H1 (cell line): Measurements from ENCODE around the gene USP49. TPM values are rescaled to one million over a fixed set of nuclear protein-coding genes. Genes with fewer than 3 reads are reported as not detected.

Experiments
- ASH2L ChIP-seq: fragments of 200-600, 300-600 bp; sonication (generic); IDR thresholded peaks from one replicate; pipeline ENCODE4 v1.7.1; 2017; ENCODE audit warnings: low read length
- CBX5 ChIP-seq: fragments of 300-800, 300-1000 bp; sonication (generic); IDR thresholded peaks from 2 replicates; pipeline ENCODE4 v1.7.1; 2016; ENCODE audit warnings: antibody characterized with exemption, low read length, low read depth
- CEBPB ChIP-seq: IDR thresholded peaks from 2 replicates; pipeline ENCODE4 v1.6.1; 2012; ENCODE audit warnings: low read depth, low read length
- CHD2 ChIP-seq: IDR thresholded peaks from 2 replicates; pipeline ENCODE4 v1.6.1; 2012; ENCODE audit warnings: low read length, improper control_type of control experiment
- EZH2 ChIP-seq: fragments of 200-600 bp; sonication (generic); IDR thresholded peaks from 2 replicates; pipeline ENCODE4 v1.7.1; 2012; ENCODE audit warnings: low read depth, mild to moderate bottlenecking, moderate library complexity, low read length, inconsistent platforms; ENCODE audit not compliant: severe bottlenecking
- GTF2F1 ChIP-seq: IDR thresholded peaks from 2 replicates; pipeline ENCODE4 v1.6.1; 2012; ENCODE audit warnings: low read depth, low read length, improper control_type of control experiment, borderline replicate concordance
- HDAC6 ChIP-seq: IDR thresholded peaks from one replicate; pipeline ENCODE4 v1.7.1; 2012; ENCODE audit warnings: low read depth, mild to moderate bottlenecking, inconsistent platforms, low read length, moderate library complexity
- JUN ChIP-seq: IDR thresholded peaks from 2 replicates; pipeline ENCODE4 v1.6.1; 2011; ENCODE audit warnings: low read depth, mild to moderate bottlenecking, improper control_type of control experiment, low read length
- JUND ChIP-seq: IDR thresholded peaks from 2 replicates; pipeline ENCODE4 v1.6.1; 2011; ENCODE audit warnings: mild to moderate bottlenecking, improper control_type of control experiment, low read length
- KDM4A ChIP-seq: IDR thresholded peaks from one replicate; pipeline ENCODE4 v1.7.1; 2012; ENCODE audit warnings: low read depth, mild to moderate bottlenecking, moderate library complexity, low read length, inconsistent platforms; ENCODE audit not compliant: severe bottlenecking
- KDM5A ChIP-seq: fragments of 200-600 bp; IDR thresholded peaks from 2 replicates; pipeline ENCODE4 v1.7.1; 2012; ENCODE audit warnings: mild to moderate bottlenecking, low read length, inconsistent platforms, mixed read lengths
- NANOG ChIP-seq: IDR thresholded peaks from 2 replicates; pipeline ENCODE4 v1.6.1; 2011; ENCODE audit warnings: low read length, low read depth, mild to moderate bottlenecking, inconsistent platforms; ENCODE audit not compliant: insufficient read depth, poor library complexity, severe bottlenecking
- RBBP5 ChIP-seq: IDR thresholded peaks from 2 replicates; pipeline ENCODE4 v1.7.1; 2012; ENCODE audit warnings: low read depth, mild to moderate bottlenecking, inconsistent platforms, low read length, moderate library complexity, borderline replicate concordance
- SAP30 ChIP-seq: fragments of 300-600 bp; sonication (generic); IDR thresholded peaks from 2 replicates; pipeline ENCODE4 v1.7.1; 2012; ENCODE audit warnings: low read length, moderate library complexity, mild to moderate bottlenecking, inconsistent platforms; ENCODE audit not compliant: insufficient read depth, insufficient replicate concordance
- SP1 ChIP-seq: IDR thresholded peaks from 2 replicates; pipeline ENCODE4 v1.6.1; 2011; ENCODE audit warnings: low read depth, low read length
- SRF ChIP-seq: IDR thresholded peaks from 2 replicates; pipeline ENCODE4 v1.6.1; 2011; ENCODE audit warnings: mild to moderate bottlenecking, low read depth, low read length, moderate library complexity
- TAF7 ChIP-seq: optimal IDR thresholded peaks from 2 replicates; pipeline ENCODE3; 2011; ENCODE audit warnings: low read depth, mild to moderate bottlenecking, inconsistent platforms, low read length, moderate library complexity, borderline replicate concordance
- YY1 ChIP-seq: IDR thresholded peaks from 2 replicates; pipeline ENCODE4 v1.6.1; 2011; ENCODE audit warnings: low read depth, mild to moderate bottlenecking, low read length
- polyA plus RNA-seq, 7 experiments: library from polyadenylated mRNA; depleted of rRNA in 3 of 7; stranded (reverse) in 5 of 7; unstranded in 2 of 7; fragments of >200 nt in 5 of 7; fragments of 200-250 nt in 2 of 7; gene quantifications; 1 replicate in 5 of 7; 2 replicates in 1 of 7; 4 replicates in 1 of 7; pipeline versions ENCODE4 v1.2.1 to v1.2.3, GENCODE V29; 2011 to 2013; ENCODE audit warnings: missing spikeins in 2 of 7, mixed read lengths in 2 of 7
- total RNA-seq: library from RNA; stranded (reverse); fragmentation: NEBNext Ultra II Directional; extraction: Animal tissue kit (Norgen Biotek cat#: 25700); gene quantifications from 2 replicates; pipeline ENCODE4 v1.2.1, GENCODE V29; 2021
- TF ChIP-seq, protein P1 (sequence below), 3 experiments: IDR thresholded peaks; 1 replicate in 2 of 3; 2 replicates in 1 of 3; pipeline versions ENCODE4 v1.5.1 to v1.6.1; 2011; ENCODE audit warnings: low read length in 3 of 3, mild to moderate bottlenecking in 3 of 3, inconsistent platforms in 2 of 3, low read depth in 1 of 3, moderate library complexity in 1 of 3; ENCODE audit not compliant: insufficient read depth in 1 of 3; ENCODE audit errors: control extremely low read depth in 1 of 3
- TF ChIP-seq, protein P2 (sequence below): IDR thresholded peaks from 2 replicates; pipeline ENCODE4 v1.6.1; 2012; ENCODE audit warnings: inconsistent platforms

Gene USP49
- total and polyA plus RNA-seq, 2 of the 8 experiments (the other 6 are each of a cell fraction or from before 2014, with no cell fraction given) = 6.9 to 24.4 TPM

DNA sequence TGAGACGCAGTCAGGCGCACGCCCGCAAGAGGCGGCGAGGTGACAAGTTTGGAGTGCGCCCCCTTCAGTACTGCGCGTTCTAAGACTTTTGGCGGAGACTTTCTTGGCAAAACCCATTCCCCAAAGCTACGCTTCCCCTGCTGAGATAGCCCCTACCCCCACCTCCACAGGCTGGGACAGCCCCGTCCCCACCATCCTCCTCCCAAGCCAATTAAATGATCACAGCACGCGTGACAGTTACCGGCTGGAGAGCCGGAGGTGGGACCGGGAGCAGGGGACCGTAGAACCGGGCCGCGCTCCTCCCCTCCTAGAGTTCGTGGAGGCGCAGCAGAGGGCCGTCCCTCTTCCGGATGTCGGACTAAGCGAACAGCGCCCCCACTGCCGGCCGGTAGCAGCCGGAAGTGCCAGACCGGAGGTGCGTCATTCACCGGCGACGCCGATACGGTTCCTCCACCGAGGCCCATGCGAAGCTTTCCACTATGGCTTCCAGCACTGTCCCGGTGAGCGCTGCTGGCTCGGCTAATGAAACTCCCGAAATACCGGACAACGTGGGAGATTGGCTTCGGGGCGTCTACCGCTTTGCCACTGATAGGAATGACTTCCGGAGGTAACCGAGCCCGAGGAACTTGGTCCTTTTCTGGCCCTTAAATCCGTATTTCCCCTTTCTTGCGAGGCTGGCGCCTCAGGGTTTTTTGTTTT lies 107.8 kb downstream of the USP49 start, which contains the start of gene TOMM6 (continued):
- TF ChIP-seq EZH2 = no peak
- peak; percentile 68 for TF ChIP-seq SAP30
- no peak for TF ChIP-seq JUN
- no peak for TF ChIP-seq HDAC6
- TF ChIP-seq KDM4A = peak; percentile 97
- TF ChIP-seq NANOG = no peak
- peak; percentile 98 for TF ChIP-seq TAF7
- no peak for TF ChIP-seq CBX5
- TF ChIP-seq JUND = no peak
- peak; percentile 49 for TF ChIP-seq ASH2L
- no peak for TF ChIP-seq CHD2
- TF ChIP-seq GTF2F1 = no peak
- TF ChIP-seq SRF = peak; percentile 76; the same call in 1 of the 2 replicates
- TF ChIP-seq, protein P1, sequence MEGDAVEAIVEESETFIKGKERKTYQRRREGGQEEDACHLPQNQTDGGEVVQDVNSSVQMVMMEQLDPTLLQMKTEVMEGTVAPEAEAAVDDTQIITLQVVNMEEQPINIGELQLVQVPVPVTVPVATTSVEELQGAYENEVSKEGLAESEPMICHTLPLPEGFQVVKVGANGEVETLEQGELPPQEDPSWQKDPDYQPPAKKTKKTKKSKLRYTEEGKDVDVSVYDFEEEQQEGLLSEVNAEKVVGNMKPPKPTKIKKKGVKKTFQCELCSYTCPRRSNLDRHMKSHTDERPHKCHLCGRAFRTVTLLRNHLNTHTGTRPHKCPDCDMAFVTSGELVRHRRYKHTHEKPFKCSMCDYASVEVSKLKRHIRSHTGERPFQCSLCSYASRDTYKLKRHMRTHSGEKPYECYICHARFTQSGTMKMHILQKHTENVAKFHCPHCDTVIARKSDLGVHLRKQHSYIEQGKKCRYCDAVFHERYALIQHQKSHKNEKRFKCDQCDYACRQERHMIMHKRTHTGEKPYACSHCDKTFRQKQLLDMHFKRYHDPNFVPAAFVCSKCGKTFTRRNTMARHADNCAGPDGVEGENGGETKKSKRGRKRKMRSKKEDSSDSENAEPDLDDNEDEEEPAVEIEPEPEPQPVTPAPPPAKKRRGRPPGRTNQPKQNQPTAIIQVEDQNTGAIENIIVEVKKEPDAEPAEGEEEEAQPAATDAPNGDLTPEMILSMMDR (IDR thresholded peaks at IDR 0.05; ENCODE audit: control extremely low read depth in 1 of 3, insufficient read depth in 1 of 3, low read depth in 1 of 3, low read length in 3 of 3) = peak; percentile 90 to 92 (median 90)
- TF ChIP-seq, protein P2, sequence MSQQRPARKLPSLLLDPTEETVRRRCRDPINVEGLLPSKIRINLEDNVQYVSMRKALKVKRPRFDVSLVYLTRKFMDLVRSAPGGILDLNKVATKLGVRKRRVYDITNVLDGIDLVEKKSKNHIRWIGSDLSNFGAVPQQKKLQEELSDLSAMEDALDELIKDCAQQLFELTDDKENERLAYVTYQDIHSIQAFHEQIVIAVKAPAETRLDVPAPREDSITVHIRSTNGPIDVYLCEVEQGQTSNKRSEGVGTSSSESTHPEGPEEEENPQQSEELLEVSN = no peak
- peak; percentile 97 for TF ChIP-seq KDM5A
- TF ChIP-seq YY1 = peak; percentile 95
- TF ChIP-seq RBBP5 = no peak; the same call in 1 of the 2 replicates
- peak; percentile 58; the same call in 1 of the 2 replicates for TF ChIP-seq SP1
- TF ChIP-seq CEBPB = no peak
